Rectal smooth muscle tissue (tissue), 1 donor: ENCODE data around the gene MASP1.
A peak's percentile ranks its signal among the peaks of the same experiment; 100 is the strongest.

Source experiments
- H3K27ac ChIP-seq: one replicate; pipeline ENCODE4 v1.7.0; 2013; ENCODE audit warnings: low read depth, low read length, inconsistent platforms
- H3K27me3 ChIP-seq: one replicate; pipeline ENCODE4 v1.7.0; 2013; ENCODE audit warnings: low read length; ENCODE audit not compliant: control insufficient read depth, insufficient read depth
- H3K36me3 ChIP-seq: one replicate; pipeline ENCODE4 v1.7.0; 2013; ENCODE audit warnings: low read length; ENCODE audit not compliant: control insufficient read depth, insufficient read depth
- H3K4me1 ChIP-seq: one replicate; pipeline ENCODE4 v1.7.0; 2013; ENCODE audit warnings: low read length; ENCODE audit not compliant: control insufficient read depth, insufficient read depth
- H3K4me3 ChIP-seq: one replicate; pipeline ENCODE4 v1.7.0; 2013; ENCODE audit warnings: low read length
- H3K9ac ChIP-seq: one replicate; pipeline ENCODE4 v1.7.0; 2013; ENCODE audit warnings: low read length

MASP1 gene

GRCh38 chr3:187191271-187191670, 100.3 kb downstream of the MASP1 start:
- peaks cover 30% of the 10 kb centered on the region for H3K4me1 ChIP-seq
- H3K4me3 ChIP-seq = no peak overlapping the region
- H3K36me3 ChIP-seq = no peaks in the 10 kb centered on the region
- H3K27me3 ChIP-seq = no peaks in the 10 kb centered on the region
- no peak overlapping the region for H3K27ac ChIP-seq
- H3K9ac ChIP-seq = no peak overlapping the region

GRCh38 chr3:187188931-187189330, 102.6 kb downstream of the MASP1 start:
- H3K9ac ChIP-seq = no peak overlapping the region
- H3K27ac ChIP-seq = peak overlapping the region; percentile 93
- no peaks in the 10 kb centered on the region for H3K36me3 ChIP-seq
- no peak overlapping the region for H3K4me3 ChIP-seq
- H3K4me1 ChIP-seq = peaks cover 35% of the 10 kb centered on the region
- no peaks in the 10 kb centered on the region for H3K27me3 ChIP-seq

DNA sequence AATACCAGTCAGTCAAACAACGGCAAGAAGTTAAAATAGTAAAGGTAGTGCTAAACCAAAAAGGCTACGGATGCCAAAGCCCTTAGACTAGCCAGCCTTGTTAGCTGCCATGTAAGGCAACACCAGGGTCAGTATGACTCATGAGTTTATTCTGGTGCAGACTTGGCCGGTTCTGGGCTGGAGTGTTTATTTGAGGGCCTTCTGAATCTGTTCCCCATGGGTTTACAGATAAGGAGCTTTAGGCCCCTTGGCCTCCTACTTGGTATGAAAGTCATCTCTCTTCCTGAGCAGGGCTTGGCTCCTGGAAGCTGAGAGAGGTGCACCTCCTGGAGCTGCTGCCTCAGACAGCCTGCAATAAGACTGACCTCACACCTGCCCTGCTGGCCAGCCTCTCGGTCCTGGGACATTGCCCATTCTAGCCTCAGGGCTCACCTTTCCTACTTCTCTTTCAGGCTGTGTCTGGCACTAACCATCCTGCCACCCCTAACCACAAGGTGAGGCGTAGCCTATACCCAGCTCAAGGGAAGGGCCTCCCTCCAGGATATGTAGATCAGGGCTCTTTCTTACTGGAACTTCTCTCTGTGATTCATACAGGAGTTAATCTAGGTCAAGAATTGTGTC, 104.6 kb downstream of the MASP1 start:
- Histone ChIP-seq H3K4me3 (no peak overlapping the region), H3K36me3 (no peaks in the 10 kb centered on the region), H3K9ac (no peak overlapping the region), H3K27me3 (no peaks in the 10 kb centered on the region), H3K4me1 (peaks cover 35% of the 10 kb centered on the region), H3K27ac (peak overlapping the region; percentile 93)

DNA sequence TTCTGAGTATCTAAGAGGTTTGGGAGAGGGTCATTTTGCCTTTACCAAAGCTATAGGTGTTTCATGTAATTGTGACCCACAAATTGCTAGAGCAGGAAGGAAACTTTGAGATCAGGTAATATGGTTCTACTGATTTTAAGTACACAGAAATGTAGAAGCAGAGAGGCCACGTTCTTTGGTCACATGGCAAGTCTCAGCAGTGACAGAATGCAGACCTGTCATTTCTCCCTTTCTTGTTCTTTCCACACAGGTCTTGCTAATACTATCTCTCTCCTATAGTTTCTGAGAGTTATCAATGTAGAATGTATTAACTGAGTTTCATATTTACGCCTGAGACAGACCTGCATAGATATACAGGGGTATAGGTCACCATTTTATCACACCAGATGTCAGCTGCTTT, 105.2 kb downstream of the MASP1 start:
- Histone ChIP-seq H3K9ac (no peak overlapping the region), H3K4me1 (peaks cover 35% of the 10 kb centered on the region), H3K27ac (peak overlapping the region; percentile 93), H3K4me3 (no peak overlapping the region), H3K27me3 (no peaks in the 10 kb centered on the region), H3K36me3 (no peaks in the 10 kb centered on the region)

- Histone ChIP-seq H3K4me1 (peaks cover 35% of the 10 kb centered on the region), H3K9ac (no peak overlapping the region), H3K27ac (peak overlapping the region; percentile 93), H3K36me3 (no peaks in the 10 kb centered on the region), H3K4me3 (no peak overlapping the region), H3K27me3 (no peaks in the 10 kb centered on the region)
These were observed 105.8 kb downstream of the MASP1 start for GRCh38 chr3:187185759-187186158.
